Type B pancreatic cell (in vitro differentiated cells): ENCODE measurements around the gene PRRC2B. TPM values are rescaled to one million over a fixed set of nuclear protein-coding genes. Genes with fewer than 3 reads are reported as not detected.

Experiments
- DNase-seq: peaks from one replicate; pipeline ENCODE4 v3.0.0; 2021; ENCODE audit warnings: mixed read lengths; ENCODE audit not compliant: unreplicated experiment; ENCODE audit errors: extremely low spot score
- H3K27ac Mint-ChIP-seq: 2 replicates; pipeline ENCODE4 v1.8.0; 2021; ENCODE audit warnings: mild to moderate bottlenecking, mixed read lengths
- H3K27me3 Mint-ChIP-seq: 2 replicates; pipeline ENCODE4 v1.8.0; 2021; ENCODE audit warnings: mixed read lengths
- H3K36me3 Mint-ChIP-seq: 2 replicates; pipeline ENCODE4 v1.8.0; 2021; ENCODE audit warnings: mixed read lengths
- H3K4me1 Mint-ChIP-seq: one replicate; pipeline ENCODE4 v1.8.0; 2021; ENCODE audit warnings: mixed read lengths; ENCODE audit not compliant: unreplicated experiment
- H3K4me3 Mint-ChIP-seq: 2 replicates; pipeline ENCODE4 v1.8.0; 2021; ENCODE audit warnings: mild to moderate bottlenecking, mixed read lengths
- H3K9me3 Mint-ChIP-seq: 2 replicates; pipeline ENCODE4 v1.8.0; 2021; ENCODE audit warnings: mixed read lengths
- CTCF ChIP-seq: fragments of 200-600 bp; sonication (generic); conservative IDR thresholded peaks from 2 replicates; pipeline ENCODE4 v1.5.0; 2021; ENCODE audit warnings: antibody characterized with exemption, mild to moderate bottlenecking
- total RNA-seq: library from RNA; stranded (reverse); gene quantifications from 2 replicates; pipeline ENCODE4 v1.2.1, GENCODE V29; 2021; ENCODE audit warnings: low replicate concordance

PRRC2B gene
- total RNA-seq, 1 donor from 2014 or later = 300 TPM

DNA sequence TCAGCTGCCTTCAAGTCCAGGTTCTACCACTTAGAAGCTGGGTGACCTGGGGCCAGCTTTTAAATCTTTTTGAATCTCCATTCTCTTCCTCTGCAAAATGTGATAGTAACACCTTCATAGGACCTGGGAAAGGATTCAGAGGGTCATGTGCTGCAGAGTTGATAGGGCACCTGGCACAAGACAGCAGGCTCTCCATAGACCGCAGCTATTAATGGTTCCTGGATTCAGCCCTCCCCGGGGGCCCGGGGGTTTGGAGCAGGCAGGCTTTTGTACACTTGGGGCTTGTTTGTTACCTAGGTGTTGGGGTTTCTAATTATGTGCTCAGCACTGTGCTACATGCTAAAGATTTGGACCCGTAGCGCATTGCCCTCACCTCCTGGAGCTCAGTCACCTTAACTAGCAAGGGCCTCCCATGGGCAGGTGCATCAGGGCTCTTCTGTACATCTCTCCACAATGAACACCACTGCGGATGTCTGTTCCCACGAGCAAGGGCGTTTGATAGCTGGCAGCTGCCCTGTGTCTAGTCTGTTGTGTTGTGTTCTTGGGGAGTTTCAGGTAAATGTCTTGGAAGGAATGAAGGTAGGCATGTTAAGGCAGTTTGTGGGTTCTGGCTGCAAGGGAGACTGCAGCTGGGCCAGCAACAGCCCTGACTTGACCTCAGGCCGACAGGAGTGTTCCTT, 12.1 kb downstream of the PRRC2B start:
- H3K4me3 Mint-ChIP-seq = peak overlapping the region; percentile 47
- H3K27me3 Mint-ChIP-seq = no peaks in the 10 kb centered on the region
- H3K4me1 Mint-ChIP-seq = peaks cover 68% of the 10 kb centered on the region
- H3K27ac Mint-ChIP-seq = peak overlapping the region; percentile 74
- peaks cover 8% of the 10 kb centered on the region for H3K36me3 Mint-ChIP-seq
- TF ChIP-seq CTCF = no peak
- DNase-seq = no peak
- no peaks in the 10 kb centered on the region for H3K9me3 Mint-ChIP-seq

DNA sequence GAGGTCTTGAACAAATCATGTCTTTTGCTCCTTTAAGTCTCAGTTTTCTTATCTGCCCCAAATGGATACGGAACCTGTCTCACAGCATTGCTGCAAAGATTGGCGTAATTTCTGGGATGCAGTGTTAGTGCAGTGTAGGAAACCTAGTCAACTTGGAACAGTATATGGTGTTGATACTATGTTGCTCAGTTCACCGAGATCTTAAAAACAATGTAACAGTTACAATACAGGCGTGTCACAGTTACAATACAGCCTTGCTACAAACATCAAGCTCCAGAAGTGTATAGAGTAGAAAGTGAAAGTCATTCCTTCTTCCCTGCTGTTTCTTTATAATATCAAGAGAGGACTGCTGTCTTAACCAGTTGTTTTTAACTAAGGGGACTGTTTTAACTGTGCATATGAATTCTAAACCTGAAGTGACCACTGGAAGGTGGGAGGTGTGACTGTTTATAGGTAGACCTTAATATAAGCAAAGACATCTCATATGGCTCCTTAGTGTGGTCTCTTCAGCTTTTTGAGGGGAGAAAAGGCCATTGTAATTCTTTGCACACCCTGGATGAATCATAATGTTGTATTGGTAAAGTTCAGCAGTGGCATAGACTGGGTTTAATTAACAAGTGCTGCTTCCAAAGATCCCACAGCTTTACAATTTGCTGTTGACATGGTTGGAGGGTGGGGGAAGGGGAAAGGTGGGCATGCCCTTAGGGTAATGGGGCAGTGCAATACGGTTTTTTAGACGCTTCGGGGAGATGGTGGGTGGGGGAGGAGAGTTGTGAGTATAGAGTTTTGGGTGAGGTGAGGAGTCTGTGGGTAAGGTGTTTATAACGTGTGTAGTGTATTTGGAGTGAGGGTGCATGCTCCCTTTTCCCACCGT, 12.9 kb downstream of the PRRC2B start:
- Mint-ChIP-seq H3K9me3 (no peaks in the 10 kb centered on the region), H3K36me3 (peaks cover 8% of the 10 kb centered on the region), H3K27ac (peak overlapping the region; percentile 74), H3K4me3 (peak overlapping the region; percentile 47), H3K27me3 (no peaks in the 10 kb centered on the region), H3K4me1 (peaks cover 68% of the 10 kb centered on the region)
- DNase-seq = no peak
- no peak for TF ChIP-seq CTCF

DNA sequence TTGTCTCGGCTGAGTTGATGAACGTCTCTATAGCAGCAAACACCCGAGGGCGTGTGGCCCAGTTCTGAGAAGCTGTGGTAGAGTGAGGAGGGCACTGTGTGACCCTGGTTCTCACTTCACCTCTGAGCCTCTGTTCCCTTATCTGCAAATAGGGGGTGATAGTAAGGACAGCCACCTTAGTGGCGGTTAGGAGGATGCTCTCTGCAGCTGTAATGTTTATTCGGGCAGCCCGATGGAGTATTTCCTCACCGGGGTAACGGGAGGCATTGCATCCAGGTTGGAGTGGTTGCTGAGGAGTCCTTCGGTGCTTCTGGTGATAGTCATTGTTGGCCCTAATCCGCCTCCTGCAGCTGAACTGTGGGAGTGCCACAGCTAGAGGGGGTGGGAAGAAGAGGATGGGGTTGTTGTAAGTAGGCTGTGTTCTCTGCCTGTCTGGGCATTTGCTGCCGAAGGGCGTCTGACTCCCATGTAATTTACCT, 13.9 kb downstream of the PRRC2B start:
- H3K4me1 Mint-ChIP-seq = peaks cover 65% of the 10 kb centered on the region
- H3K27me3 Mint-ChIP-seq = no peaks in the 10 kb centered on the region
- DNase-seq = no peak
- H3K9me3 Mint-ChIP-seq = no peaks in the 10 kb centered on the region
- H3K4me3 Mint-ChIP-seq = peak overlapping the region; percentile 47
- TF ChIP-seq CTCF = peak; percentile 21
- H3K27ac Mint-ChIP-seq = peak overlapping the region; percentile 74
- H3K36me3 Mint-ChIP-seq = peaks cover 13% of the 10 kb centered on the region

GRCh38 chr9:131409458-131409992, 15.6 kb downstream of the PRRC2B start:
- no peaks in the 10 kb centered on the region for H3K27me3 Mint-ChIP-seq
- H3K27ac Mint-ChIP-seq = peak overlapping the region; percentile 0
- no peak for TF ChIP-seq CTCF
- peaks cover 19% of the 10 kb centered on the region for H3K36me3 Mint-ChIP-seq
- H3K4me3 Mint-ChIP-seq = peak overlapping the region; percentile 2
- H3K4me1 Mint-ChIP-seq = peaks cover 55% of the 10 kb centered on the region
- DNase-seq = no peak
- no peaks in the 10 kb centered on the region for H3K9me3 Mint-ChIP-seq

DNA sequence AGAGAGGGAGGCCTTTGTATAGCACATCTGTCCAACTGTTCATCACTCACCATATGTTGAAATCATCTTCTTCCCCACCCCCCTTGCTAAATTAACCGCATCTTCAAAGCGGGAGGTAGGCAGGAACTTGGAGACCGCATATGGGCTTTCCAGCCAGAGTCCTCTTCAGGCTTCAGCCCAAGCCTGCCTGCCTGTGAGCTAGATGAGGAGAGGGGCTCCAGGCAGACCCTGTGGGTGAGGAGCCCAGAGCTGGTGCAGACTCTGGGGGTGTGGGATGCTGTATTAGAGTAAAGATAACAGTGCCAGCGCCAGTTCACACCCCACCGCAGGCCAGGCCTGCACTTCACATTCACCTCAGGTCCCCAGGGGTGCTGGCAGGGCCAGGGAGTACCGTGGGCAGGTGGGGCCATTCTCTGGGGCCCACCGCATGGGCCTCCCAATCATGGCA, 16.2 kb downstream of the PRRC2B start:
- H3K36me3 Mint-ChIP-seq = peaks cover 19% of the 10 kb centered on the region
- no peaks in the 10 kb centered on the region for H3K9me3 Mint-ChIP-seq
- H3K4me3 Mint-ChIP-seq = no peak overlapping the region
- no peak for DNase-seq
- H3K27me3 Mint-ChIP-seq = no peaks in the 10 kb centered on the region
- TF ChIP-seq CTCF = no peak
- H3K4me1 Mint-ChIP-seq = peaks cover 50% of the 10 kb centered on the region
- peak overlapping the region; percentile 0 for H3K27ac Mint-ChIP-seq
